ENCODE results near the gene ALOX5.
A peak's percentile ranks its signal among the peaks of the same experiment; 100 is the strongest.

The ALOX5 gene

DNA sequence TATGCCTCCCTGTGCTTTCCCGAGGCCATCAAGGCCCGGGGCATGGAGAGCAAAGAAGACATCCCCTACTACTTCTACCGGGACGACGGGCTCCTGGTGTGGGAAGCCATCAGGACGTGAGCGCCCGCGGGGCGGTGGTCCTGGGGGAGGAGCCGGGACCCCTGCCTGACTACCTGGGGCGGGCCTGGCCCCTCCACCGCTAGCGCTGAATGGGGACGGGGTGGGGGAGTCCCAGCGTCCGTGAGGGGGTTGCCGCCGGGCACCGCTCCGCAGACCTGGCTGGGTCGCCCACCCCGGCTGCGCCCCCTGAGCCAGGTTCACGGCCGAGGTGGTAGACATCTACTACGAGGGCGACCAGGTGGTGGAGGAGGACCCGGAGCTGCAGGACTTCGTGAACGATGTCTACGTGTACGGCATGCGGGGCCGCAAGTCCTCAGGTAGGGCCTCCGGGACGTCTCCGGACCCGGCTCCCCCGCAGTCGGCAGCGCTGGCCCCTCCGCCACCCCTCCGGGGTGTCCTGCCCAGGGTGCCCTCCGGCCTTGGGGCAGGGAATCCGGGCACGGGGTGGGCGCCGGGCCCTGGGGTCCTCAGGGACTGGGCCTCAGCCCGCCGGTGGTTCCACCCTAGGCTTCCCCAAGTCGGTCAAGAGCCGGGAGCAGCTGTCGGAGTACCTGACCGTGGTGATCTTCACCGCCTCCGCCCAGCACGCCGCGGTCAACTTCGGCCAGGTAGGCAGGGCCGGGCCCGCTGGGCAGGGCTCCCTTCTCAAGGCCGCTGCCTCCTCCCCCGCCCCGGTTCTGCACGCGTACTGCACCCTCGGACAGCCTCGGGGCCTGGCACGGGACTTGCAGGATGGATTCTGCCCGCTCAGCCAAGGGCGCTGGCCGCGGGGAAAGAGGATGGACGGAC lies 69.3 kb downstream of the ALOX5 start:
- no peak for DNase-seq (ENCODE audit: low read depth)

GRCh38 chr10:45444022-45444421 lies 70.0 kb downstream of the ALOX5 start:
- DNase-seq (ENCODE audit: low read depth): no peak

DNA sequence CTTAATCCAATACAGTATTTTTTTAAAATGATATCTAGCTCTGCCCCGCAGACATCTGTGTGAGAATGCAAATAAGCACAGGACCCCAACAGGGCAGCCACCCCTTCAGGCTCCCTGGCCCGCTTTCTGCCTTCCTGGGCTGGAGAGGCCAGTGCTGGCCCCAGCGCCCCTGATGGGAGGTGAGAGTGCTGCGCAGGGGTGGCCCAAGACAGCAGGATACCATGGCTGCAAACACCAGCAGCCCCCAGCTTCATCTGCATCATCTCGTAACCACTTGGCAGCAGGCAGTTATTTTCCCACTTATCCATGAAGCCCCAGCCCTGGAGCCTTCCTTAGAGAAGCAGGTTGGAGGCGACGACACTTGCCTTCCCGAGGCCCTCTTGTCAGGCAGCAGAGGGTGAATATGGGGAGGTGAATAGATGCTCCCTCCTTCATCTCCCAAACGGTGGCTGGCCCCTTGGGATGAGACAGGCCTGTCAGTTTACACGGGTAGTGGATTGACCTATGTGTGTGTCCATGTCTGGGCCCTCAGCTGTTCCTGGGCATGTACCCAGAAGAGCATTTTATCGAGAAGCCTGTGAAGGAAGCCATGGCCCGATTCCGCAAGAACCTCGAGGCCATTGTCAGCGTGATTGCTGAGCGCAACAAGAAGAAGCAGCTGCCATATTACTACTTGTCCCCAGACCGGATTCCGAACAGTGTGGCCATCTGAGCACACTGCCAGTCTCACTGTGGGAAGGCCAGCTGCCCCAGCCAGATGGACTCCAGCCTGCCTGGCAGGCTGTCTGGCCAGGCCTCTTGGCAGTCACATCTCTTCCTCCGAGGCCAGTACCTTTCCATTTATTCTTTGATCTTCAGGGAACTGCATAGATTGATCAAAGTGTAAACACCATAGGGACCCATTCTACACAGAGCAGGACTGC lies 71.2 kb downstream of the ALOX5 start:
- DNase-seq (ENCODE audit: low read depth): no peak

DNA sequence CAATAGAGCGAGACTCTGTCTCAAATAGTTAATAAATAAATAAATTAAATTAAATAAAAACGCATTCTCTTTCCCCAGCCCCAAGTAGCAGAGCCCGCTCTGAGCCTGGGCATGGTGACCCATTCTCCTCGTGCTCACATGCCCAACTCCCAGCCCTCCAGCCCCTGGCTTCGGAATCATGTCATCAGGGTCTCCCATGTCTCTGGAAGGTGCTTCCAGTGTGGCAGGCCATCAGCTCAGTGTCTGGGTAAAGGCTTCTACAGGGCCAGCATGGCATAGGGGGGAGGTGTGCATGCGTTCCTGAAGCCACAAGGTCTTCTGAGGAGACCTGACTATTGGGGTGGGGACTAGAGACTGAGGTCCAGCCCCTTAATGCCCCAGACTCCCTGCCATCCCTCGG lies 72.8 kb downstream of the ALOX5 start:
- DNase-seq (ENCODE audit: low read depth): no peak

DNA sequence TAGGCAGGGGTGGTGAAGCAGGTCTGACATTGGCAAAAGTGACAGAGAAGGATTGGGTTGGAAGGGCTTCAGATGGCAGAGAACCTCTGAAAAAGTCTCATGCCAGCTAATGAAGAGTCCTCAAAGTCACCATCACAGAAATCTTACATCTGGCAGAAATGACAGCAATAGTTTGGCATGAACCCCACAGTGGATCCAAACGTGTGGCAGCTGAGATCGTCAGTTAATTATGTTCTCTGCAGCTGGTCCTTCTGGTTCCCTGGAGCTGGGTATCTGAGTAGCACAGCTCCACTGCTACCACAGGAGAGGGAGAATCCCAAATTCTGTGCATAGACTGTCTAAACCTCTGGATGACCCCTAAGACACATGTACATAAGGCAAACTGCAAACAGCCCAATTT lies 73.4 kb downstream of the ALOX5 start:
- no peak for DNase-seq (ENCODE audit: low read depth)

GRCh38 chr10:45450866-45451265 lies 76.8 kb downstream of the ALOX5 start:
- DNase-seq (ENCODE audit: low read depth): no peak

DNA sequence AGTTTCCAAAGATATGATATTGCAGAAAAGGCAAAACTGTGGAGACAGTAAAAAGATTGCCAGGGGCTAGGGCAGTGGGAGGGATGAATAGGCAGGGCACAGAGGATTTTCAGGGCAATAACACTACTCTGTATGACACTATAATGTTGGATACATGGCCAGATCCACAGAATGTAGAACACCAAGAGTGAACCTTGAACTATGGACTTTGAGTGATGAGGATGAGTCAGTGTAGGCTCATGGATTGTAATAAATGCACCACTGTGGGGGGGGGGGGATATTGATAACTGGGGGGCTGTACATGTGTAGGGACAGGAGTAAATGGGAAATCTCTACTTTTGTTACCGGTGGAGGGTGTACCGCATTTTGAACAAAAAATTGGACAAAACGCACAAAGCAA lies 77.4 kb downstream of the ALOX5 start:
- no peak for DNase-seq (ENCODE audit: low read depth)

- DNase-seq (ENCODE audit: low read depth): no peak
Measured at GRCh38 chr10:45452268-45452667, 78.3 kb downstream of the ALOX5 start.

- DNase-seq (ENCODE audit: low read depth): no peak
Measured at GRCh38 chr10:45452743-45453452, 78.9 kb downstream of the ALOX5 start.

GRCh38 chr10:45453639-45454255 lies 79.7 kb downstream of the ALOX5 start:
- no peak for DNase-seq (ENCODE audit: low read depth)

GRCh38 chr10:45454262-45454661 lies 80.2 kb downstream of the ALOX5 start:
- no peak for DNase-seq (ENCODE audit: low read depth)

DNA sequence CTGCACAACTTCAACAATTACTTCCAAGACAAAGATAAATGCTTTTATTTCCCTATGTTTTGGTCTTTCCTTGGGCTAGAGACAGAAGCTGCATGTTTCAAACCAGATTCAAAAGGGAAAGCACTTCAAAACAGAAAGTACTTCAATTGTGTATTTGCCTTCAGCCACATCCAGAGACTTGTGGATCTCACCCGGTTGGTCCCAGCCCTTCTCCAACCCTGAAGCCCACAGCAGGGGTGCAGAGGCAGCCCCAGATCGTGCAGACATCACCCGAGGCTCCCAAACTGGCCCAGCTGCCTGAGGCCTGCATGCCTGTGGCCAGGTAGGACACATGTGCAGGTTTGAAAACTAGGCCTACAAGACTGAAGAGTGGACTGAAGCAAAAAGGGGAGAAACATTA lies 80.8 kb downstream of the ALOX5 start:
- DNase-seq (ENCODE audit: low read depth): no peak

DNA sequence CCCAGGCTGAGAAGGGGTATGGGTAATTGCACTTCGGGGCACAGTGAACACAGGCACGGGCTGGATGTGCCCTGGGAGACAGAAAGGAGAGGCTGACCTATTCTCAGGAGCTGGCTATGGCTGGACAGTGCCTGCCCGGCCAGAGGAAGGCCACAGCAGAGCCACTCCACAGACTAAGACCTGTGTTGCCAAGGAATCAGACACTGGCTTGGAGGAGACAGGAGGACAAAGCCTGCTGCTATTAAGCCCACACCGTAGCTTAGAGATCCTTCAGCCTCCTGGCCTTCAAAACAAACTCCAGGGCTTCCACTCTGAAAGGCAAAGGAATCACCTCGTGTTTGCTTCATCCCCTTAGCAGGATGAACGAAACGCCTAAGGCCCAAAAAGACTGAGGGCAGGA lies 82.2 kb downstream of the ALOX5 start:
- no peak for DNase-seq (ENCODE audit: low read depth)

- DNase-seq (ENCODE audit: low read depth): no peak
Measured at GRCh38 chr10:45456822-45457221, 82.8 kb downstream of the ALOX5 start.

- DNase-seq (ENCODE audit: low read depth): no peak
Measured at GRCh38 chr10:45457487-45457886, 83.5 kb downstream of the ALOX5 start.

DNA sequence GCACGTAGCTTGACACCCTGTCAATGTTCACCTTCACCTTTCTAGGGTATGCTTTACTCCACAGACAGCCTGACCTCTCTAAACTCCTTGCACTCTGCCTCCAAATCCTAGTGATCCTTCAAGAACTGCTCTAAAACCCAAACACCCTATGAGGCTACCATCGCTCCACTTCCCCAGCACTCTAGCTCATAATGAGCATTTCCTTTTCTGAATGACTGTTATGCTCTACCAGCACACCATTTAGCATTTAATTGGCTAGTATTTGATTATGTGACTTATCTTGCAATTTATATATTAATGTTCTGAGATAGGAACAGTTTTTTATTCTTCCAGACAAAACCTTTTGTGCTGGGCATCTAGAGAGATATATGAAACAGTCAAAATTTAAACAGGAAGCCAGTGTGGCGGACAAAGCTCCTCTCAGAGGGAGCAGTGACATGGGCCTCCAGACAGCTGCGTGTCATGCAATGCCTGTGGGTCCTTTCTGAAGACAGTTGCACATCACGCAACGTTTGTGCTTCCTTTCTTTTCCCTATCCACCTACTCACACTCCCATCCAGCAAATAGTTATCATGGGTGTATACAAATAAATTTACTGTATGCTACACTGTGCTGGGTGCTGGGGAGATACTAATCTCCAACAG lies 86.3 kb downstream of the ALOX5 start:
- DNase-seq (ENCODE audit: low read depth): no peak

- no peak for DNase-seq (ENCODE audit: low read depth)
Measured at GRCh38 chr10:45461034-45461433, 87.0 kb downstream of the ALOX5 start.

DNA sequence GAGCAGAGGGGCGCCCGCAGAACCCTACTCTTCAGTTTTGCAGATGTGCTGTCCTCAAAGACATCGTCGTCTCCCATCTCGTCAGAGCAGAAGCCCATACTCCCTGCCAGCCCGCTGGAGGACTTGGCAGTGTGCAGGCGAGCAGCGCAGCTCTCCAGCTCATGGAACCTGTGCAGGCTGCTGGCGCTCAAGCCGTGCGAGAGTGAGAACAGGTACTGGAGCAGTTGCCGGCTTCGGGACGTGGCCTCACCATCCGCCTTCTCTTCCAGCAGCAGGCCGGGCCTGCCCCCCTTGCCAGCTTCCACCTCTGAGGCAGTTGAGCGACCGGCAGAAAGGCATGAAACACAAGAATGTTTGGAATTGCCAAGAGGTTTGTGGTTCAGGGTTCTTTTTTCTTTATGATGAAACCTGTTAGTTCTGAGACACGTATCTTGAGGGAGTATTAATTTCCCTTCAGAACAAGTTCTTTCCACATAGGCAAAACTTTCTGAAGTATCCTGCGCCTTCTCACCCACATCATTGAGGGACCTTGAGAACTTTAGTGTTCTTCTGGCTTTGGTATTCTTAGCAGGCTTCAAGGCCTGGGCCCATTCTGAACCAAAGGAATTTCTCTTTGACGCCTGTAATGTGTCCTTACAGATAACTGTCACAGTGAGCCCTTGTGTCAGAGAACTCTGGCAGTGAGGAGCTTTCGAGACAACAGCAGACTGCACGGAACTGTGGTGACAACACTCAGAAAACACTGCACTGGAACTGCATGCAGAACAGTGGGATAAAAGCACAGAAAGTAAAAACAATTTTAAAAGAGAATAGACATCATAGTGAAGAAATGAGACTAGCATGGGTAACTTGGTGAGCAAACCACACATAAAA lies 89.5 kb downstream of the ALOX5 start:
- no peak for DNase-seq (ENCODE audit: low read depth)

DNA sequence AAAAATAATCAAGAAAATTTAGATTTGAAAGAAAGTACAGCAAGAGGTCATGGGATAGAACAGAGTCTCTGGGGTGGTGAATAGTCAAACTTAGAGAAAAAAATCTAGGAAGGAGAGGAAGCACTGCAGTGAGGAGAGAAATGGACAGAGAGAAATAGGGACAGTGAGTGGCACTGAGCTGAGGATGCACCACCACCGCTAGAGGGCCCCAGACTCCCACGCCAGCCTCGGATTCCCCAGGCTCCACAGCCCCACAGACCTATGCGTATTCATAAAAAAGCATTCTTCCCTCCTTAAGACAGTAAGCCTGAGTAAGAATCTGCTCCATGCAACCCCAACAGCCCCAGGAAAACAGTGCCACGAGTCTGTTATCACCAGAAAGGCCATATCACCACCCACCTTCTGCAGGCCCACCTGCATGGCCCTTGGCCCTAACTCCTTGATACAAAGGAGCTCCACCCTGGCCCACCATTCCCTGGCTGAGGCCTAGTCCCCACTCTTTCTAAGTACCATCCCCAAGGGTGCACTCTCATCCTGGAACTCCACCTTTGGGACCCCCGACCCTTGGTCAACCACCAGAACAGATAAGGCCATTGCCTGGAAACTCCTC lies 91.0 kb downstream of the ALOX5 start:
- DNase-seq (ENCODE audit: low read depth): peak; percentile 50

DNA sequence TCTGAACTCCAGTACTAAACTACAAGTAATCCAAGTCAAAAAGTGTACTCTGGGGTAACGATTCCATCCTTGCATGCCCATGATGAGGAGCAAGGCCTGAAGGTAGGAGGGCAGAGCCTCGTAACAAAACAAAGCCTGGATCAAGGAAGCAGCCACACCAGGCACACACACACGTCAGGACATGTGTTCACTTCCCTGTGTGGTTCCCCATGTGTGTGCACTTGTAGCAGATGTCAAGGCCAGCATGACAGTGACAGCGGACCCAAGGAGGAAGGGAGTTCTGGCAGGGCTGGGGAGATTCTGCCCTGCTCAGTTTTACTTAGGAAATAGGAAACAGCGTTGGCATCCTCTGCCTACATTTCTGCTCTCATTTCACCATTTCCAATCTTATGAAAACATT lies 92.8 kb downstream of the ALOX5 start:
- no peak for DNase-seq (ENCODE audit: low read depth)

All from stimulated activated CD8-positive, alpha-beta memory T cell treated with anti-CD3 and anti-CD28 coated beads, Interleukin-15, amount 100 ng/mL, for 24 hours (primary cell).